Stimulated activated CD4-positive, alpha-beta T cell treated with anti-CD3 and anti-CD28 coated beads, Interleukin-12 subunit alpha, Interleukin-12 subunit beta, amount 100 ng/mL, for 48 hours (primary cell): ENCODE results near the gene TBXA2R.

Experiments used
- DNase-seq, 3 donors: peaks; one replicate each; pipeline ENCODE4 v3.0.0-alpha.2; 2020; ENCODE audit warnings: low read depth in 2 of 3, low spot score in 1 of 3

TBXA2R gene

DNA sequence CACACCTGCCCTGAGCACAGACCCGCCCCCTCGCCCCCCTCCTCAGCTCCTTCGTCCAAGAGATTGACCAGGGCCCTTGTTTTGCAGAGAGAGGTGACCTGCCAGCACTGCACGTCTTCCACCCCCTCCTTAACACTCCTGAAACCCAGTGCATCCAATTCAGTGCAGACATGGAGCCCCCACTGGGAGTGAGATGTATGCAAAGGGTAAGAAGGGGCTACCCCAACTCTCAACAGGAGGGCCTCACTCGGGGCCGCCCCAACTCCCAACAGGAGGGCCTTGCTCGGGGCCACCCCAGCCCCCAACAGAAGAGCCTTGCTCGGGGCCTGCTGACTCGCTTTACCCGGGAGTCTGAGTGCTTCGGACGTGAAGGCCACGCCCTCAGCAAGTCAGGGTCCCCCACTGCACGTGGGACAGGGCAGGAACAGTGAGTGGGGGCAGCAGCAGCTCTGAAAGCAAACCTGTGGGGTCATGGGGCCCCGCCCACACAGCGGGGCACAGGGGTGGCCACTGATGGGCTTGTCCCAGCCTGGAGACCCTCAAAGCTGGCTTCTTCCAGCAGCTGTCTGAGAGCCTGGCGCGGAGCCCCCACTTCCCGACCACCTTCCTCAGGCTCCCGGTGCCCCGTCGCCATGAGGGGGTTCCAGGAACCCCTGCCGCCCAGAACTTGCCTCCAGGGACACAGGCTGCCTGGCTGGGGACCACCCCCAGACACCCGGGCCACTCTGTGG lies 14.3 kb upstream of the TBXA2R start:
- DNase-seq: no peak

GRCh38 chr19:3620145-3620816 lies 13.6 kb upstream of the TBXA2R start:
- DNase-seq: no peak

GRCh38 chr19:3619631-3620012 lies 12.9 kb upstream of the TBXA2R start:
- no peak for DNase-seq

- DNase-seq: no peak
These were observed 12.3 kb upstream of the TBXA2R start for GRCh38 chr19:3618811-3619630.

DNA sequence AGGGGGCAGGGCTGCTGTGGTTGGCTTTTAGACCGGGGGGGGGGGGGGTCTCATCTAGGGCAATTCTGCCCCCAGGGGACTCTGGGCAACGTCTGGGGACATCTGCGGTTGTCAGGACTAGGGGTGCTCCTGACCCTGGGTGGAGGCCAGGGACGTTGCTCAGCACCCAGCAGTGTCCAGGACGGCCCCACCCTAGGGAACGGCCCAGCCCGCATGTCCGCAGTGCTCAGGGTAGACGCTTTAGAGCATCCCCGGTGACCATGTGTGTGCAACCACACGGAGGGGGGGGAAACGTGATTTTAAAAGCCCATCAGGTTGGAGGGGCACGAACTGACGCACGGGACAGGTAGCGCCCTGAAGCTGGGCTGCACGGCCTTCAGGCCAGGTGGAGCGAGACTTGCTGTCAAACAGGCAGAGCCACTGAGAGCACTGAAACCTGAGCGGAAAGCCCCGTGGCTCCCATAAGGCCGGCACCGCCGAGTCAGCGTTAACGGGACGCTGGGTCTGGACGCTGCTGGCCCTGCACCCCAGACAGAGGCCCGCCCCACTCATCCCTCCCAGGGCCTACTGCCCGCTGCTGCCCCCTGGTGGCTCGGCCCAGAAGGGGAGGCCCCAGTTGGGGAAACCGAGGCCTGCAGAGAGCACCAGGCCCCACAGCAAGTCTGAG lies 11.6 kb upstream of the TBXA2R start:
- peak; percentile 19 to 50 (median 39) for DNase-seq

DNA sequence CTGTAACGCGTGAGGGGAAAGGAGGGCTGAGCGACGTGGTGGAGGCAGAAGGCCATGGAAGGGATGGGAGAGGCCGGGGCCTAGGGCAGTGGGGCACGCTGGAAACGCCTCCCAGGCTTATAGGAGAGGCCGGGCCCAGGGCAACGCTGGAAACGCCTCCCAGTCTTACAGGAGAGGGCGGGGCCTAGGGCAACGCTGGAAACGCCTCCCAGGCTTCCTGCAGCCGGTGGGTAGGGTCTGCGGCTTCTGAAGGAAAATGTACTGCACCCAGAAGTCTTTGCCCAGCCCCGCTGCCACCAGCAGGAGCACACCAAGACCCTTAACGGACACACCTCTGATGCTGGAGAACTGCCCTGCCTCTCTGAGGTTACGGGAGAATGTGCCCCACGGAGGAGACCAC lies 10.8 kb upstream of the TBXA2R start:
- DNase-seq: no peak

DNA sequence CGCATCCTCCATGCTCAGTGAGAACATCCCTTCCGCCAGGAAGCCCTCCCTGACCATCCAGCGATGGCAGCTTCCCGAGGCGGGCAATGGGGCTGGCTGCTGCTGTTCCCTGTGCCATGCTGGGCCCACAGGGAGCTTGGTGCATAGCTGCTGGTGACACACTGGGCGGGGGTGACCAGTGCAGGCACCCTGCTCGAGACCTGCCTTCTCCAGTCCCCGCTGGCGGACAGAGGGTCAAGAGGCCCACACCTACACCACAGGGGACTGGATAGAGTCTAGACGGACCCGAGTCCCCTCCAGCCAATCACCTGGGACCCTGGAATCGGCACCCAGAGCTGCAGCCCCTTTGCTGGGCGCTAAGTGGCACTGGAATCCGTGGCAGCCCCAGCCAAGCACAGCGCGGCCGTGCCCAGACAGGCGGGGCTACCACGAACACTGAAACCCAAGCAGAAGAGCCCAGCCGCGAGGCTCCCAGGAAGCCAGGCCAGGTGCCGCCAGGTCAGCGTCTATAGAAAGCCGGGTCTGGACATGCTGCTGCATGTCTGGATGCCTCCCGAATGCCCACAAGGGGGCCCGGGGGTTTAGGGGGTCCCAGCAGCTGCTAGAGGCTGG lies 9.0 kb upstream of the TBXA2R start:
- no peak for DNase-seq

GRCh38 chr19:3614858-3615505 lies 8.3 kb upstream of the TBXA2R start:
- no peak for DNase-seq

DNA sequence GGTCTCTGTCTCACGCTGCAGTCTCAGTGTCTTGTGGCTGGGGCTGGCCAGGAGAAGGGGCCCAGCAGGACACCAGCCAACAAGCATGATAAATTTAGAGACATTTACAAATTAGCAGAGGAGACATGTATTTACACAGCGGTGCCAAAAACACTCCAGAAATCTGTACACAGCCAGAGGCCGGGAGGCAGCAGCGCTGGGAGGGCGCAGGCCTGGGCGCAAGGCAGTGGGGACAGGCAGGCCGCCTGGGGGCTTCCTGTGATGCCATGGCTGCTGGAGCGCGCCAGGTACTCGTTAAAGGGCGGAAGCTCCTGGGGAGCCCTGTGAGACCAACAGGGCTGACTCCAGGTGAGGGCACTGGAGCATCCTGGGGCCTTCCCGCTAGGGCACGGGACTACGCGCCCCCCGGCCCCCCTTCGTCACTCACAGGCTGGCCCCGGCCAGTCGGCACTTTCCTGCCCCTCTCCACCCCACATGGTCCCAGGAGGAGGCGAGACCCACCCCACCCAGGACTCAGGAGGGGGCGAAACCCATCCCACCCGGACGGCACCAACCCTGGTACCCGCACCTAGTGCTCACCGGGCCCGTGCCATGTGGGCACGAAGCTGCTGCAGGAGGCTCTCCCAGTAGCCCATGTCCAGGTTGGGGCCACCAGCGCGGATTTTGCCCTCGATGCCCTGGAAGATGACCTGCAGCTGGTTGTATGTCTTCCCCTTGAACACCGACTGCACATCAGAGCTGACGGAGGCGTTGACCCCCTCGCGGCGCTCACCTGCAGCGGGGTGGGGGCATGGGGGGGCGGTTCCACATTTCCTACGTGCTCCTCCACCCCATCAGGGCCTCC lies 7.4 kb upstream of the TBXA2R start:
- DNase-seq: no peak

DNA sequence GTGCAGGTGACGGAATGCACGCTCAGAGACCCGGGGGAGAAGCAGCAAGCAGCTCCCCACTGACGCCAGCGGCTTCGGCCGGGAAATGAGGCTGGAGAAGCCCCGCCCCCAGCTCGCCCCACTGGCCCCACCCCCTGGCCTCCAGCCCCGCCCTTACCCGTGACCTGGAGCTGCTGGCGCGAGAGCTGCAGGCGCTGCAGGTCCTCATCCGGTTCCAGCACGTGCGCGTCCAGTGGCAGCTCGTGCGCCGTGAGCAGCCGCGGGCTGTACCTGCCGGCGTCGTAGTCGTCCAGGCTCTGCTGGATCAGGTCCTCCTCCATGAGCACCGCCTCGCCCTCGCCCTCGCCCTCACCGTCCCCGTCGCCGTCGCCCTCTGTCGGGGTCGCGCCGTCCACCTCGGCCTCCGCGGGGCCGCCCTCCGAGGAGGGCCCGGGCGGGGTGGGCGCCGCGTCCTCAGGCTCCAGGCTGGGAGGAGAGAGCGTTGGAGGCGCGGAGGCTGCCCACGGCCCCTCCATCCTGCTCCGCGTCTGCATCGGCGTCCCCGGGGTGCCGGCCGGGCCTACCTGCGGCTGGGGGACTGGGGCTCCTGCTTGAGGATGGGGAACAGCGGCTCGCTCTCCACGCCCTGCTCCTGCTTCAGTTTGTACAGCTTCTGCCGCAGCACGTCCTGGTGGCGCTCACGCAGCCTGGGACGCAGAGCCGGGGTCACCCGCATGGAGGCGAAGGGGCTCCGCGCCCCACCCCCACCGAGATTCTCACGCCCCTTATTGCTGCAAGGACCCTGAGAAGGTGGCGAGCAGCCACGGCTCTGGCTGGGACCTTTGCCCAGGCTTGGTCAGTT lies 6.4 kb upstream of the TBXA2R start:
- DNase-seq: no peak

- DNase-seq: no peak
These were observed 5.7 kb upstream of the TBXA2R start for GRCh38 chr19:3612330-3612729.

- no peak for DNase-seq
These were observed 5.2 kb upstream of the TBXA2R start for GRCh38 chr19:3611841-3612240.

GRCh38 chr19:3610745-3611717 lies 4.4 kb upstream of the TBXA2R start:
- DNase-seq: no peak

DNA sequence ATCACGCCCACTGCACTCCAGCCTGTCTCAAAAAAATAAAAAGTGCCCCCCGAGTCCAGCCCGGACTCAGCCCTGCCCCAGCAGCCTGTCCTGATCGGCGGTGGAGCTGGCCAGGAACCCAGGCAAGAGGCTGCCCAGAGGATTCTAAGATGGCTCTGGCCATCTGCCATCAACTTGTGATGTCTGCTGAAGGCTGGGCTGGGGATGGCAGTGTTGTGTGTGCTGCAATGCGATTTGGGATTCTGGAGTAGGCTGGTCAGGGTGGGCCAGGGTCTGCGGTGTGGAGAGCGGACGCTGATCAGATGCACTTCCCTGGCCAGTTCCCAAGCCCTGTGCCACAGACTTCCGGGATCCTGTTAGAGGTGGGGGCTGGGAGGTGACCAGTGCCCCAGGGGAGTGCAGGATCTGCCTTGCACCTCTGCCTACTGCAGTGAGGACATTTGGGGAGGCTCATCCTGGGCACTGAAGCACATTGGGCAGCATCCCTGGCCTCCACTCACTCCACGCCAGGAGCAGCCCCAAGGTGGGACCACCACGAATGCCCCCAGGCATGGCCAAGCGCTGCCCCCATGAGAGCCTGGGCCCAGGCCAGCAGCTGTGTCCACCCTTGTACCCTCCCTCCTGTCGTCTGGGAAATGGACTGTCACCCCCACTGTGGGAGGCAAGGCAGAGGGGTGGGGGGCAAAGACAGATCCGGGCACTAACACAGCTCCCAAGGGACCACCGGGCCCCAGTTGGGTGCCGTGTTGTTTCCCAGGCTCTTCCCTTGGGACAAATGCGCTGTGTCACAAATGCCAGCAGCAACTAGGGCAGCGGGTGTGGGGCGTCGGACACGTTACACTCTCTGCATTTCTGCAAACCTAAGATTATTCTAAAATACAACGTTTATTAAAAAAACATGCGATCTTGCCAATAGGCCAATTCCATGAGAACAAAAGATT lies 3.4 kb upstream of the TBXA2R start:
- no peak for DNase-seq

- no peak for DNase-seq
These were observed 2.2 kb upstream of the TBXA2R start for GRCh38 chr19:3608750-3609322.

DNA sequence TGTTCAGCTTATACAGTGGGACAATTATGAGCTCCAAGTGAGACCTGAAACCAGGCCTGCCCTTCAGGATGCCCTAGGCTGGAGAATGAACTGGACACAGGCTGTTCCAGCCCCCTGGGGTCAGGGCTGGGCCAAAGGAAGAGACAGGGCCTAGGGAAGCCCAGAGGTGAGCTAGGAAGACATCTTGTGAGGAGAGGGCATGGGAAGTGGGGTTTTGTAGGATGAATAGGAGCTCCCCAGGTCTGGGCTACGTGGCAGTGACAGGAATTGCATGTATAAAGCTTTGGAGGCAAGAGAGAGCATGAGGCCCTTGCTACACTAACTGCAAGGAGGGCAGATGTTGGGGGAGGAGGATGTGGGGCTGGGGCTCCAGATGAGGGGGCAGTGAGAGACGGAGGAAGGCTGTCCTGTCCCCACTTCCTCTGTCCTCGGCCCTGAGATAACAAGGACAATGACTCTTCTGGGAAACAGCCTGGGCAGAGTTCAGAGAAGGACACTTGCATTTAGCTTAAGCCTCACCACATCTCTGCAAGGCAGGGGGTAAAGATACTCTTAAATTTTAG lies 1.5 kb upstream of the TBXA2R start:
- no peak for DNase-seq
